IPS-20b (cell line): ENCODE data around the gene SHANK2.

Experiments
- H3K27ac ChIP-seq: one replicate; pipeline ENCODE4 v1.5.1; 2013; ENCODE audit warnings: low read length
- H3K27me3 ChIP-seq: 2 replicates; pipeline ENCODE4 v1.6.1; 2013; ENCODE audit warnings: mild to moderate bottlenecking, low read length, inconsistent platforms; ENCODE audit not compliant: insufficient read depth
- H3K36me3 ChIP-seq: 2 replicates; pipeline ENCODE4 v1.6.1; 2013; ENCODE audit warnings: low read depth, mild to moderate bottlenecking, inconsistent platforms, low read length, moderate library complexity; ENCODE audit not compliant: insufficient read depth
- H3K4me1 ChIP-seq: 2 replicates; pipeline ENCODE4 v1.6.1; 2013; ENCODE audit warnings: mild to moderate bottlenecking, control low read depth, inconsistent platforms, low read length, moderate library complexity; ENCODE audit not compliant: insufficient read depth
- H3K4me3 ChIP-seq: 2 replicates; pipeline ENCODE4 v1.5.1; 2013; ENCODE audit warnings: mild to moderate bottlenecking, low read length, inconsistent platforms
- H3K9ac ChIP-seq: 2 replicates; pipeline ENCODE4 v1.6.1; 2013; ENCODE audit warnings: low read depth, mild to moderate bottlenecking, inconsistent platforms, low read length, moderate library complexity
- H3K9me3 ChIP-seq: 2 replicates; pipeline ENCODE4 v1.6.1; 2013; ENCODE audit warnings: mild to moderate bottlenecking, low read depth, low read length, inconsistent platforms; ENCODE audit not compliant: insufficient read depth

The SHANK2 gene

GRCh38 chr11:71204294-71204693 lies 48.1 kb downstream of the SHANK2 start:
- Histone ChIP-seq H3K27me3 (no peaks in the 10 kb centered on the region), H3K4me1 (peaks cover 4% of the 10 kb centered on the region; the same call in 1 of the 2 replicates), H3K9ac (no peak overlapping the region), H3K27ac (no peak overlapping the region), H3K4me3 (no peak overlapping the region), H3K9me3 (0 out of 2 replicates have a peak, but pooled peaks cover 5% of the 10 kb centered on the region), H3K36me3 (no peaks in the 10 kb centered on the region)

- Histone ChIP-seq H3K9me3 (0 out of 2 replicates have a peak, but pooled peaks cover 3% of the 10 kb centered on the region), H3K27ac (no peak overlapping the region), H3K4me1 (peaks cover 4% of the 10 kb centered on the region; the same call in 1 of the 2 replicates), H3K4me3 (no peak overlapping the region), H3K9ac (no peak overlapping the region), H3K27me3 (no peaks in the 10 kb centered on the region), H3K36me3 (no peaks in the 10 kb centered on the region)
Measured at GRCh38 chr11:71203681-71204080, 48.7 kb downstream of the SHANK2 start.

DNA sequence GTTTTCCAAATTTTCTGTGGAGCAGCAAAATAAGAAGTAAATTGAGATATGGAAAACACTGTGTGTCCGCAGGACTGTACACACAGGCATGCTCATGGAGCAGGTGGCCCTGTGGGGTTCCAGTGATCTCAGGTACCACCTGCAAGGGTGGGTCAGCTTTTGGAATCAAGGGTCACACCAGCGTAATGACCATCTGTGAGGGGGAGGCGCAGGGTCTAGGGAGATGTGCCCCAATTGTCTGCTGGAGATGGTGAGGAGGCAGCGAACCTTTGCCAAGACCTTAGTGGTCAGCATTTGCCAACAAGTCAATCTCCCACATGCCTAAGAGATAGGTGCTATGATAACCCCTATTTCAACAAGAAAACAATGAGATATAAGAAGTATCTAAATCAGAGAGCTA lies 49.4 kb downstream of the SHANK2 start:
- Histone ChIP-seq H3K9ac (no peak overlapping the region), H3K27ac (no peak overlapping the region), H3K4me1 (peaks cover 4% of the 10 kb centered on the region; the same call in 1 of the 2 replicates), H3K36me3 (no peaks in the 10 kb centered on the region), H3K9me3 (no peaks in the 10 kb centered on the region), H3K4me3 (no peak overlapping the region), H3K27me3 (no peaks in the 10 kb centered on the region)

GRCh38 chr11:71202598-71202944 lies 49.8 kb downstream of the SHANK2 start:
- Histone ChIP-seq H3K4me3 (no peak overlapping the region), H3K36me3 (no peaks in the 10 kb centered on the region), H3K4me1 (peaks cover 4% of the 10 kb centered on the region; the same call in 1 of the 2 replicates), H3K9me3 (no peaks in the 10 kb centered on the region), H3K9ac (no peak overlapping the region), H3K27ac (no peak overlapping the region), H3K27me3 (no peaks in the 10 kb centered on the region)
